G401.6 (cell line): Measurements from ENCODE around the gene STUB1.

Experiments
- FAIRE-seq: peaks from 2 replicates; lab custom pipeline; 2012; peaks lifted over from hg19 to GRCh38; lab: Jason Lieb, UNC

Gene STUB1

DNA sequence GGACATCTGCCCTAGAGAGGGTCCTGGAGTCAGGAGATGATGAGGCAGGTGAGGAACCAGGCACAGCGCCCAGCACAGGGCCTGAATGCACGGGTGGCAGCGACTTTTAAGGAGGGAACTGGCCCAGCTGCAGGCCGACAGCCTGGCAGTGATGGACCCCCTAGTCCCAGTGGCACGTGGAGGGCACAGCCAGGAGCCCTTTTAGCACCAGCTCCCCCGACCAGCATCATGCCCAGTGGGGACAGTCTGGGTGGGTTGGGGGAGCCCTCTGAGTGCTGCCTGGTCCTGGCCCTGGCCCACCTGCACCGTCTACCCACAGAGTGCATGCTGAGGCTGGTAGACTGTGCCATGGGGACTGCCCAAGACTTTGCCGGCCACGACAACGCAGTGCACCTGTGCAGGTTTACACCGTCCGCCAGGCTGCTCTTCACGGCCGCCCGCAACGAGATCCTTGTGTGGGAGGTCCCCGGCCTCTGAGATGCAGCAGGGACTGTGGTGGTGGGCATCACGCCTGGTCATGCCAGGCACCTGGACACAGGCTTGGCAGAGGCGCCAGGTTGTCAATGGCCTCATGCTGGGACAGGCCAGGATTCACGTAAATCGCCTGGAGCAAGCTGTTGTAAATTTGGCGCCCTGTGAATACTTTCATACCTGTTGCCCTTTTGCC is 13.0 kb upstream of the STUB1 start:
- FAIRE-seq, result no peak

DNA sequence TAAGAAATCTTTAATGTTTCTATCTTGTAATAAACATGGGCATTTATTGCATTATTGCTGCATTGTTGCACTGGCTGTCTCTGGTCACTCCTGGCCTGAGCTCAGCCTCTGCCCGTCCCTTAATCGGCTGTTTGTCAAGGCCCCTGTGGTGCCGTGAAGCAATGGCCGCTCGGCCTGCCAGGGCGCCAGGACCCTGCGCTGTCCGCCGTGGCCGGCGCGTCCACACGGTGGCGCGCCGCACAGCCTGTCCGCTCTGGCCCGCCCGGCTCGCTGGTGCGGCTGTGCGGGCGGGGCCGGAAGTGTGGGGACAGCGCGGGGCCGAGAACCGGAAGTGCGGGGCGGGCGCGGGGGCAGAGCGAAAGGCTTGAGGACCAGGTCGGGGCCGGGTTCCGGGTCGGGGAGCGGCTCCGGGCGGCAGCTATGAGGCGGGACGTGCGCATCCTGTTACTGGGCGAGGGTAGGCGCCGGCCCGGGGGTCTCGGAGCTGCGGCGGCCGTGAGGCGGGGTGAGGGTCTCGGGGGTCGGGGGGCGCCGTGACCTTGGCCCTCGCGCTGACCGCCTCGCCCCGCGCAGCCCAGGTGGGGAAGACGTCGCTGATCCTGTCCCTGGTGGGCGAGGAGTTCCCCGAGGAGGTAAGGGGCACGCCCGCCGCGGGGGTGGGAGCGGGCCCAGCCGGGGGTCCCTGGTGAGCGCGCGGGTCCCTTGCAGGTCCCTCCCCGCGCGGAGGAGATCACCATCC is 12.3 kb upstream of the STUB1 start, which contains the start of gene RHOT2:
Gene RHOT2, plus strand, starts transcription at position 353 of the 739 bp plus-strand sequence. Its CDS starts 68 bp downstream, at position 421.
- FAIRE-seq, result no peak

DNA sequence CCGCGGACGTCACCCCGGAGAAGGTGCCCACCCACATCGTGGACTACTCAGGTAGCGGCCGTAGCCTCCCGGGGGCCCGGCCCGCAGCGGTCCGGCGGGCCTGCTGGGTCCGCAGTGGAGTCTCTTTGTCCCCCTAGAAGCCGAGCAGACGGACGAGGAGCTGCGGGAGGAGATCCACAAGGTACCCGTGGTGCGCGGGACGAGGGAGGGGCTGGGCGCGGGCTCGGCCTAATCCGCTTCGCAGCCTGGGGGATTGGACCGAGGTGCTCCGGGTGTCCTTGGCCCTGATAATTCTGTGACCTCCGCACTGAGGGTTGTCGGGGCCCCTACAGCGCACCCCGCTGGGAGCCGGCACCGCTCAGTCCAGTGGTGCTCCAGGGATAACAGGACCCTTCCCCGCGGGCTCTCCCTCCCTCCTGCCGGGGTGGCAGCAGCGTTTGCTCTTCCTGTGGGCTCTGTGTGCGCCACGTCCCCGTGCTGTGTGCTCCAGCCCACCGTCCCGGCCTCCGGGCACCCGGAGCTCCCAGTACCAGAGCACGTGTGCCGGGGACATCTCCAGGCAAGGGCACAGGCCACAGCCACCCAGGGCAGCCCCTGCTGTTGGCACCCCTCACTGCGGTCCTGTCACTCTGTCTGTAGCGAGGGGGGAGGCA is 11.6 kb upstream of the STUB1 start:
- FAIRE-seq, result no peak

DNA sequence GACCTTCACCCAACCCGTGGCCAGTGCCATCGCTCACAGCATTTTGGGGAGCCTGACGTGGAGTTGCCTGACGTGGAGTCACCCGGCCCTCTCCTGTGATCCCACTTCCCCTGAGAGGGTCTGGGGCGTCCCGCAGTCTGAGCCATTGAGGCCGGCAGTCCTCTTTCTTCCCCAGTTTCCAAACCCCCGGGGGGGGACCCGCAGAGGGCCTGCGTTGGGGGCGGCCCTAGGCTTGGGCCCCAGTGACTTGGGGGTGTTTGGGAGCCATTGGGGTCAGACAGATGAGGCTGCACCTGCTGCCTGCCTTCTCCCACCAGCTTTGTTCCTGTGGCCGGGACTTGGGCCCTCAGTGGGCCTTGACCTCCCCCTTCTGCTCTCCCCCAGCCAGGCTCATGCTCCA is 10.5 kb upstream of the STUB1 start:
- no peak for FAIRE-seq

DNA sequence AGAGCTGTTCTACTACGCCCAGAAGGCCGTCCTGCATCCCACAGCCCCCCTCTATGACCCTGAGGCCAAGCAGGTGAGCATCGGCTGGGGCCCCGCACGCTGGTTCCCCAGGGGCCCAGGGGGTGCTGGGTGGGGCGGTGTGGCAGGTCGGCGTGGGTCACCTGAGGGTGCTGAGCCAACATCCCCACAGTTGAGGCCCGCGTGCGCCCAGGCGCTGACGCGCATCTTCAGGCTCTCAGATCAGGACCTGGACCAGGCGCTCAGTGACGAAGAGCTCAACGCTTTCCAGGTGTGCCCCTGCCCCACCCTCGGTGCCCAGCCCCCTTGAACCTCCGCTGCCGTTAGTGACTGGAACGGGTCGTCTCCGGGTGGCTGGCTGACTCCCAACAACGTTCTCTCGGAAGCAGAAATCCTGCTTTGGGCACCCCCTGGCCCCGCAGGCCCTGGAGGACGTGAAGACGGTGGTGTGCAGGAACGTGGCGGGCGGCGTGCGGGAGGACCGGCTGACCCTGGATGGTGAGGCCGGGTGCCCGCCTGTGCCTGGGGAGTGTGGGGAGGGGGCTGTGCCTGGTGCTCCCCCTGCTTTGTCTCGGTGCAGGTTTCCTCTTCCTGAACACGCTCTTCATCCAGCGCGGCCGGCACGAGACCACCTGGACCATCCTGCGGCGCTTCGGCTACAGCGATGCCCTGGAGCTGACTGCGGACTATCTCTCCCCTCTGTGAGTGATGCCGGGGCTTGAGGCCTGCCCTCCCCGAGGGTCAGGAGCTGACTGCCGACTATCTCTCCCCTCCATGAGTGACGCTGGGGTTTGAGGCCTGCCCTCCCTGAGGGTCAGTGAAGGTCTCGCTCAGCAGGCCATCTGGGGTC is 9.5 kb upstream of the STUB1 start:
- FAIRE-seq, result no peak

DNA sequence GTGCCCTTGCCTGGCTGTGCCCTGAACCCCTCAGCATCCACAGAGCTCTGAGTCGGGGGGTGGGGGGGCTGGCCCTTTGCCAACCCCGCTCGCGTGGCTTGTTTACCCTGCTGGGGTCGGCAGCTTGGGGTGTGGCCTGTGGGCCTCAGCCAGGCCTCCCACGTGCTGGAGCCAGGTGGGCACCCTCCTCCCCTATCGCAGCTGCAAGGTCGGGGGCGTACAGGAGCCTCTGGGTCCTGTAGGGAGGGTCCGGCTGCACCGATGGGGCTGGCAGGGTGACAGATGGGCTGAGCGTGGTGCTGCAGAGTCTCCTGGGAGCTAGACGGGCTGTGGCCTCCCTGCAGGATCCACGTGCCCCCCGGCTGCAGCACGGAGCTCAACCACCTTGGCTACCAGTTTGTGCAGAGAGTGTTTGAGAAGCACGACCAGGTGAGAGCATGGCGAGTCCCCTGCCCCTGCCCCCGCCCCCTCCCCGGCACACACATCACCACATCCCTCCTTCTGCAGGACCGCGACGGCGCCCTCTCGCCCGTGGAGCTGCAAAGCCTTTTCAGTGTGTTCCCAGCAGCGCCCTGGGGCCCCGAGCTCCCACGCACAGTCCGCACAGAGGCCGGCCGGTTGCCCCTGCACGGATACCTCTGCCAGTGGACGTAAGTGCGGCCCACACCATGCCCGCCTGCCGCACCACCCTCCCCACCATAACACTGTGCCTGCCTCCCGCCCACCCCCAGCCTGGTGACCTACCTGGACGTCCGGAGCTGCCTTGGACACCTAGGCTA is 8.7 kb upstream of the STUB1 start:
- FAIRE-seq, result no peak

DNA sequence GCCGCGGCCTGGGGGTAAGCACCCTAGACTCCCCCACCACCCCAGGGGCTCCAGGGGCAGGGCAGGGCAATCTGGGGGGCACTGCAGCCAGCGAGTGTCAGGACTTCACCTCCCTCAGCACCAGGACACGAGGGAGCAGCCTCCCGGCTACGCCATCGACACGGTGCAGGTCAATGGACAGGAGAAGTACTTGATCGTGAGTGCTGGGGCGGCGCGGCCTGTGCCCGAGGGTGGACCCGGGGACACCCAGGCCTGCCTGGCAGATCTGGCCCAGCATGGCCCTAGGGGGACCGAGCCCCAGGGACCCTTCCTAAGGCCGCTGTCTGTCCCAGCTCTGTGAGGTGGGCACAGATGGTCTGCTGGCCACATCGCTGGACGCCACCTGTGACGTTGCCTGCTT is 7.8 kb upstream of the STUB1 start:
- no peak for FAIRE-seq

DNA sequence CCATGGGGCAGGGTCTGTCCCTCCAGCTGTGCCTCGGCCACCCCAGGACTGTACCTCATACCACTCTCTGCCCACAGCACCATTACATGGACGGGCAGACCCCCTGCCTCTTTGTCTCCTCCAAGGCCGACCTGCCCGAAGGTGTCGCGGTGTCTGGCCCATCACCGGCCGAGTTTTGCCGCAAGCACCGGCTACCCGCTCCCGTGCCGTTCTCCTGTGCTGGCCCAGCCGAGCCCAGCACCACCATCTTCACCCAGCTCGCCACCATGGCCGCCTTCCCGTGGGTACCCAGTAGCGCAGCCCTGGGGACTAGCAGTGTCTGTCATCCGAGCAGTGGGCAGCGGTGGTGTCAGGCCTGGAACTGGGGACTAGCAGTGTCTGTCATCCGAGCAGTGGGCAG is 7.4 kb upstream of the STUB1 start:
- no peak for FAIRE-seq

DNA sequence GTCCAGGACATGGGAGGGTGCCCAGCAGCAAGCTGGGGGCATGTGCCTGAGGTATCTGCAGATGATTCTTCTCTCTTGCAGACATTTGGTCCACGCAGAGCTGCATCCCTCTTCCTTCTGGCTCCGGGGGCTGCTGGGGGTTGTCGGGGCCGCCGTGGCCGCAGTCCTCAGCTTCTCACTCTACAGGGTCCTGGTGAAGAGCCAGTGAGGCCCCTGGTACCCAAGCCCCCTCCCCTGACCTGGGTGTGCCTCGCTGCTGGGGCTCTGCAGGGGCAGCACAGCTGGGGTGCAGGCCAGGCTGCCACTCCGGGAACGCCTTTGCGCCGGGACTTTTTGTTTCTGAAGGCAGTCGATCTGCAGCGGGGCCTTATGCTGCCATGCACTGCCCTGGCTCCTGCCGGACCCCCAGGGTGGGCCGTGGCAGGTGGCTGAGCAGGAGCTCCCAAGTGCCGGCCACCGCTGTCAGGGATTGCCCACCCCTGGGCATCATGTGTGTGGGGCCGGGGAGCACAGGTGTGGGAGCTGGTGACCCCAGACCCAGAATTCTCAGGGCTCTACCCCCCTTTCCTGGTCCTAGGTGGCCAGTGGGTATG is 6.7 kb upstream of the STUB1 start:
- FAIRE-seq, result no peak

DNA sequence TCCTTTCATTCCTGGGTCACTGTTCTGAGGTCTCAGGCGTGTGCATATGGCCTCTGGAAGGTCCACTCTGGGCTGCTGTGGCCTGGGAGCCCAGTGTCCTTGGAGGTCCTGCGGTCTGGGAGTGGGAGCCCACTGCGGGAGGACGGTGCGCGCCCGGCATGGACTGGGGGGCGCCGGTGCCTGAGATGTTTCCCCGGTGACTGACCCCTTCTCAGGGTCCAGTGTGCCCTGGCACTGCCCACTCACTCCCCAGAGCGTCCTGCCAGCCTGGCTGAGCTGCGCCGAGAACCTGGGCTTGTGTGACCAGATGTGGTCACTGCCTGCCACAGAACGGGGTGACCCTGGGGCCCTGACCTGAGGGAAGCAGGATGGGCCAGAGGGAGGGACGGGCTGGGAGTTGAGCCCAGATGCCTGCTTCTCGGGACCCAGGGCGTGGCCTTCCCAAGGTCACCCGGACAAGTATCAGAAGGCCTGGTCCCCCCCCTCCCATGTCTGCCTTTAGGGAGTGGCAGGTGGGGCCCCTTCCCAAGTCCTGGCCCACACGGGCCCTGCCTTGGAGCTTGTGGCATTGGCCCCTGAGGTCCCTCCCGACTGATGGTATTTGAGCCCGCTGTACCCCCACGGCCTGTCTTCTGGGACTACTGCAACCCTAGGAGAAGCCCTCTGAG is 5.9 kb upstream of the STUB1 start:
- FAIRE-seq, result no peak

DNA sequence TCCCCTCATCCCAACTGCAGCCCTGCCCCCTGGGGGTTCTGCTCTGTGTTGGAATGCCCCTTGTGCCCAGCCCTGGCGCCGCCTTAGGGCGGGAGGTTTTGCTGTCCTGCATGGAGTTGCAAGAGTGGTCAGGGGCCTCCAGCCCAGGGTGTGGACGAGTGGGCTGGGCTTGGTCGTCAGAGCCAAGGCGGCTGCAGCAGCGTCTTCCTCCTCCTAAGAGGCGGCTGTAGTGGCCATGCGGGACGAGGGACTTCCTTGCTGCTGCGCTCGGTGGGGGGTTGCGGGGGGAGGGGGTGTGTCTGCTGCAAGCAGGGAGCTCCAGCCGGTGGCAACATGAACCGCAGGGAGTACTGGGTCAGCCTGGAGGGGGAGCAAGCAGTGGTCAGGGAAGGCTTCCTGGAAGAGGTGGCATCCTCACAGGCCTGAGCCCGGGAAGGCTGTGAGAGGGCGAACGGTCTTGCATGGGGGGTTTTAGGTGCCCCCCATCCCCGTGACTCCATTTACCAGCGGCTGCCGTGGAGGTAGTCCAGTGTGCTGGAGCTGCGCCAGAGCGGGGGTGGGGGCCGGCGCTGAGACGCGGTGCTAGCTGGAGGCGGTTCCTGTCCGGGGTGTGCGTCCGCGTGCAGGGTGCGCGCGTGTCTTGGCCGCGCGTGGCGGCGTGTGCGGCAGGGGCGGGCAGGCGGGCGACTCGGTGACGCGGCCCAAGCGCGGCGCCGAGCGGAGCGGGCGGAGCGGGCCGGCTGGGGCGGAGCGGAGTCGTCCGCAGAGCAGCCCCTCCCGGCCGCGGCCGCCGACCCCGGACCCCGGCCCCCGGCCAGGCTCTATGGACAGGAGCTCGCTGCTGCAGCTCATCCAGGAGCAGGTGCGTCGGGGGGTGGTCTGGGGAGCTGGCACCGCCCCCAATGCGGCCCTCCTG is 5.0 kb upstream of the STUB1 start, which contains the start of gene RHBDL1:
Gene RHBDL1, plus strand, starts transcription at position 704 of the 916 bp plus-strand sequence. Its CDS starts 120 bp downstream, at position 824.
- no peak for FAIRE-seq

DNA sequence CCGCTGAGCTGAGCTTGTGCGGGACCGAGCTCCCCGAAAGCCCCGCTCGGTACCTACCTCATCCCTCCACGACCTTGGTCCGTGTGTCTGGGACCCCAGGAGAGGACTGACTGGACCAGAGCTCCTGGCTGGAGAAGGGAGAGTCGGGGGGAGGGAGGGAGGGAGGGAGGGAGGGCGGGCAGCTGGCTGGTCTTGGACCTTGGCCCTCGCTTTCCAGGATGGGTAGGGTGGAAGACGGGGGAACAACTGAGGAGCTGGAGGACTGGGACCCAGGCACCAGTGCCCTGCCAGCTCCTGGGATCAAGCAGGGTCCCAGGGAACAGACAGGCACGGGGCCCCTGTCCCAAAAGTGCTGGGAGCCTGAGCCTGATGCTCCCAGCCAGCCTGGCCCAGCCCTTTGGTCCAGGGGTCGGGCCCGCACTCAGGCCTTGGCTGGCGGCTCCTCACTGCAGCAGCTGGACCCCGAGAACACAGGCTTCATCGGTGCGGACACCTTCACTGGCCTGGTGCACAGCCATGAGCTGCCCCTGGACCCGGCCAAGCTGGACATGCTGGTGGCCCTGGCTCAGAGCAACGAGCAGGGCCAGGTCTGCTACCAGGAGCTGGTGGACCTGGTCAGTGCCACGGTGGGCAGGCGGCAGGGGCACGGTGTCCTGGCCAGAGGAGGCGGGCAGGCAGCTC is 4.2 kb upstream of the STUB1 start:
- no peak for FAIRE-seq

DNA sequence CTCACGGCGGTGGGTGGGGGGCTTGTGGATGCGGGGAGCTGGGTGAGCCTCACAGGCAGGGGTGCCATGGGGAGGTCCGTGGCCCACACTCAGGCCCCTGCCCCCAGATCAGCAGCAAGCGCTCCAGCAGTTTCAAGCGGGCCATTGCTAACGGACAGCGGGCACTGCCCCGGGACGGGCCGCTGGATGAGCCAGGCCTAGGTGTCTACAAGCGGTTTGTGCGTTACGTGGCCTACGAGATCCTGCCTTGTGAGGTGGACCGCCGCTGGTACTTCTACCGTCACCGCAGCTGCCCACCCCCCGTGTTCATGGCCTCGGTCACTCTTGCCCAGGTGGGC is 3.7 kb upstream of the STUB1 start:
- FAIRE-seq, result no peak

DNA sequence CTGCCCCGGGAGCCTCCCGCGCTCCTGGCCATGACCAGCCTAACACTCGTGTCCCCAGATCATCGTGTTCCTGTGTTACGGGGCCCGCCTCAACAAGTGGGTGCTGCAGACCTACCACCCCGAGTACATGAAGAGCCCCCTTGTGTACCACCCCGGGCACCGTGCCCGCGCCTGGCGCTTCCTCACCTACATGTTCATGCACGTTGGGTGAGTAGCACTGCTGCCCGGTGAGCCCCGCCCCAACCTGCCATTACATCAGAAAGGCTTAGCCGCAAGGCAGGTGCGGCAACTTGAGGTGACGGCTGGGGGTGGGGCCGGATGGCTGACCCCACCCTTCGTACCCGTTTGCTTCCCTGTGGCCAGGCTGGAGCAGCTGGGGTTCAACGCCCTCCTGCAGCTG is 3.3 kb upstream of the STUB1 start:
- FAIRE-seq, result no peak

DNA sequence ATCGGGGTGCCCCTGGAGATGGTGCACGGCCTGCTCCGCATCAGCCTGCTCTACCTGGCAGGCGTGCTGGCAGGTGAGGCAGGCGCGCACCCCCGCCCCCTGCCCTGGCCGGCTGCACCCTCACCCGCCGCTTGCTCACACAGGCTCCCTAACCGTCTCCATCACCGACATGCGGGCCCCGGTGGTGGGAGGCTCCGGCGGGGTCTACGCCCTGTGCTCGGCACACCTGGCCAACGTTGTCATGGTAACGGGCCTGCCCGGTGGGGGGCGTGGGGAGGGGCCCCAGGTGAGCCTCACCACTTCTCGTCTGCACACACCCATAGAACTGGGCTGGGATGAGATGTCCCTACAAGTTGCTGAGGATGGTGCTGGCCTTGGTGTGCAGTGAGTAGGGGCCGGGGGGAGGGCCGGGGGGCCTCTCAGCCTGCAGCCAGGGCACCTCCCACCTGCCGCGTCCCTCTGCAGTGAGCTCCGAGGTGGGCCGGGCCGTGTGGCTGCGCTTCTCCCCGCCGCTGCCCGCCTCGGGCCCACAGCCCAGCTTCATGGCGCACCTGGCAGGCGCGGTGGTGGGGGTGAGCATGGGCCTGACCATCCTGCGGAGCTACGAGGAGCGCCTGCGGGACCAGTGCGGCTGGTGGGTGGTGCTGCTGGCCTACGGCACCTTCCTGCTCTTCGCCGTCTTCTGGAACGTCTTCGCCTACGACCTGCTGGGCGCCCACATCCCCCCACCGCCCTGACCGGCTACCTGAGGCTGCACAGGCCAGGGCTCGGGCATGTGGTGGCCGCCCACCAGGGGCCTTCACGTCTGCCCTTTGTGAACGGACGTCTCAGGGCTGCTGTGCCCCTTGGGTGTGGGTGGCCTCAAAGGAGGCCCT is 2.7 kb upstream of the STUB1 start:
- no peak for FAIRE-seq

DNA sequence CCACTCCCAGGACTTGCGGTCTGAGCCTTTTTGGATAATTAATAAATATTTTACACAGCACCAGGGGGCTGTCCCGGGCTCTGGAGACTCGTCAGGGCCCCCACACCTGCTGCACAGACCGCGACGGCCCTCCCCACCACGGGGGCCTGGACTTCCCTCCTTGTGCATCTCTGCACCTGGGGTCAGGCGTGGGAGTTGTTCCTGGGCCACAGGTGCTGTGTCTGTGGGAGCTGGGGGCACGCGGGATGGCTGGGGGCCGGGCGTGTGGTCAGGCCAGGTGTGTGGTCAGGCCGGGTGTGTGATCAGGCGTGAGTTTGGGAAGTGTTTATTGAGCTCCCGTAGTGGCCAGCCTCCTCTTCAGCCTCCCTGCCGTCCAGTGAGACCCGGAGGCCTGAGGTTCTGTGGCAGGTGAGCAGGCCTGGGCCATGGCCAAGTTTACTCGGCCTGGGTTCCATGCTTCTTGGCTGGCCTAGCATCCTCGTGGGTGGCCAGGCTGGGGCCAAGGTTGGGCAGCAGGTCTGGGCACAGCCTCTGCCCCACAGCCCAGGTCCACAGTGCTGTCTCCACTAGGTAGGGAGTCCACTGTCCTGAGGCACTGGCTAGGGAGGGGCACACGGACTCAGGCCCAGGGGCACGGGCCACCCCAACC is 1.9 kb upstream of the STUB1 start:
- no peak for FAIRE-seq
